Stimulated activated CD8-positive, alpha-beta memory T cell treated with anti-CD3 and anti-CD28 coated beads, Interleukin-2, amount 100 ng/mL, for 1 hour (primary cell): ENCODE data around the gene FUS.

ENCODE experiments used
- DNase-seq, 2 donors: peaks; one replicate each; pipeline ENCODE4 v3.0.0-alpha.2; 2020; ENCODE audit warnings: low read depth in 2 of 2

The FUS gene

DNA sequence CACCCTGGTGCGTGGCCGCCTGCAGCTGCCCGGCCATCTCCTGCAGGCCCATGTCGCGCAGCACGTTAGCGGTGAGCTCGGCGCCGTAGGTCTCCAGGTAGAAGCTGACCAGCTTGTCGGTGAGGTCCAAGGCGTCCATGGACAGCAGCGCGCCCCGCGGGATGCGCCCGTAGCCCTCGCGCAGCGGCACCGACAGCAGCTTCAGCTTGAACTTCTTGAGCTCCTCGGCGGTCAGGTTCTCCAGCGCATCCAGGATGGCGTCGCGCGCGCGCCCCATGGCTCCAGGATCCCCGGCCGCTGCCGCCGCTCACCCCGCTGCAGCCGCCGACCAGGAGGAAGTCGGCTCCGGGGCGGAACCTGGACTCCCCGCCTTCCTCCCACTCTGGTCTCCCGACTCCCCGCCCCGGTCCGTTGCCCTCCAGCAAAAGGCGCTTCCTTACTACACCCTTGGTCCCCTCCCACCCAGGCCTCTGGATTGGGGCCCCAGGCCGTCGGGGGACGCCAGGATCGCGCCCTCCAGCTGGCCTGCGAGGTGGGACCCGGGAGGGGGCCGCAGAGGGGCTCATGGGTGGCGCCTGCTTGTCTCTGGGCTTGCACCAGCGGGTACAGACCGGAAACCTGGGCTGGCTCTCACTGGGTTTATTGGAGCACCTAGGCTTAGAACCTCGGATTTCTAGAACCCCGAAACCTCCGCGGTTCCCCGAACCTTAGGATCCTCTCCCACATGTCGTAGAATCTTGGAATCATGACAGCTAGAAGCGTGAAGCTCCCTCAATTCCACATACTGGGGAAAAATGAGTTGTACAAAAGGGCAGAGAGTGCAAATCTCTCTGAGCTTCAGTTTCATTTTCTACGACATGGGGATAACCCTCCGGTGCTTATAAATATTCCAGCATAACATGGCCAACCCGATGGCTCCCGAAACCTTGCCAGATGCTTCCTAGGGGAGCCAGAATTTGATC, 22.8 kb downstream of the FUS start, which contains the start of gene PYCARD:
Gene PYCARD, minus strand, starts transcription at position 347 of the 962 bp plus-strand sequence. Its CDS starts 70 bp downstream, at position 277.
- no peak for DNase-seq

DNA sequence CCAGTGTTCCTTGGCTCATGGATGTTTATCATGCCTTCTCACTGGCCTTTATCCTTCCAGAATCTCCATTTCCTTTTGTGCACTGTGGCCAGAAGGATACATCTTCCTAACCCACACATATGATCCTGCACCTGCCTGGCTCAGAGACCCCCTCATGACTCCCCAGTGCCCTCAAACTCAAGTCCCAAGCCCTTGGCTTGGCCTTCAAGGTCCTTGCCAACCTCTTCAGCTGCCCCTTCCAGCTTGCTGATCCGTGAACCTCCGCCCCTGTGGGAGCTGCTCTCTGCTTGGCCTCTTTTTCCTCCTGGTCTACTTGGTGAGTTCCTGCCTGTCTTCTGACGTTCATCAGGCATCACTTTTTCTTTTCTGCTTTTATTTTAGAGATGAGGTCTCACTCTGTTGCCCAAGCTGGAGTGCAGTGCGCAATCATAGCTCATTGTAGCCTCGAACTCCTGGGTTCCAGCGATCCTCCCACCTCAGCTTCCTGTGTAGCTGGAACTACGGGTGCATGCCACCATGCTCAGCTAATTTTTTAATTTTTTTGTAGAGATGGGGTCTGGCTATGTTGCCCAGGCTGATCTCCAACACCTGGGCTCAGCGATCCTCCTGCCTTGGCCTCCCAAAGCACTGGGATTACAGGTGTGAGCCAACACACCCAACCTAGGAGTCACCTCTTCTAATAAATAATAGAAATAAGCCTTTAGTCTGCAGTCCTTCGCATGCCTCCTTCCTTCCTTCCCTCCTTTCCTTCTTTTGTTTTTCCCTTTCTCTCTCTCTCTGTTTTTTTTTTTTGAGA, 25.1 kb downstream of the FUS start:
- DNase-seq = no peak

DNA sequence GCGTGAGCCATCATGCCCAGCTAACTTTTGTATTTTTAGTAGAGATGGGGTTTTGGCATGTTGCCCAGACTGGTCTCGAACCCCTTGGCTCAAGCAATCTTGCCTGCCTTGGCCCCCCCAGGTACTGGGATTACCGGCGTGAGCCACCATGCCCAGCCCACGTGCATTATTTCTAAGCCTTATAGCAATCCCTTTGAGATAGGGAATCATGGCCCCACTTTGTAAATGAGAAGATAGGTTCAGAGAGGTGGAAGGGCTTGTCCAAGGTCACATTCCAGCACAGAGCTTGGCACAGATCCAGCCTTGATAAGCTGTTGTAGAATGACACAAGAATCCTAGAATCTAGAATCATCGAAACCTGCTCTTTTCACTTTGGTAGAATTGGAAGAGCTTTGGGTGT, 26.8 kb downstream of the FUS start:
- DNase-seq = no peak

DNA sequence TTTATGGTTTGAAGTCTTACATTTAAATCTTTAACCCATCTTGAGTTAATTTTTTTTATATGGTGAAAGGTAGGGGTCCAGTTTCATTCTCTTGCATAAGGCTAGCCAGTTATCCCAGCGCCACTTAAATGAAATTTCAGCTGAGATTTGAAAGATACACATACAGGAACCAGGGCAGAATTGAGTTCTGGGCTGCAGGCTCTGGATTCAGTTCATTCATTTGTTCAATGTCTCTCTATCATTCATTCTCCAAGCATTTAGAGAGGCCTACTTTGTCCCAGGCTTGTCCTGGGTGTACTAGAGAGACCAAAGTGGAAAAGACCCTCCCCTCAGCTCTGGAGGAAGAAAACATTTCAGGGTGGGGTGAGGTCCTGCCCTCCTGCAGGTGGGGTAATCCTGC, 33.4 kb downstream of the FUS start:
- no peak for DNase-seq

DNA sequence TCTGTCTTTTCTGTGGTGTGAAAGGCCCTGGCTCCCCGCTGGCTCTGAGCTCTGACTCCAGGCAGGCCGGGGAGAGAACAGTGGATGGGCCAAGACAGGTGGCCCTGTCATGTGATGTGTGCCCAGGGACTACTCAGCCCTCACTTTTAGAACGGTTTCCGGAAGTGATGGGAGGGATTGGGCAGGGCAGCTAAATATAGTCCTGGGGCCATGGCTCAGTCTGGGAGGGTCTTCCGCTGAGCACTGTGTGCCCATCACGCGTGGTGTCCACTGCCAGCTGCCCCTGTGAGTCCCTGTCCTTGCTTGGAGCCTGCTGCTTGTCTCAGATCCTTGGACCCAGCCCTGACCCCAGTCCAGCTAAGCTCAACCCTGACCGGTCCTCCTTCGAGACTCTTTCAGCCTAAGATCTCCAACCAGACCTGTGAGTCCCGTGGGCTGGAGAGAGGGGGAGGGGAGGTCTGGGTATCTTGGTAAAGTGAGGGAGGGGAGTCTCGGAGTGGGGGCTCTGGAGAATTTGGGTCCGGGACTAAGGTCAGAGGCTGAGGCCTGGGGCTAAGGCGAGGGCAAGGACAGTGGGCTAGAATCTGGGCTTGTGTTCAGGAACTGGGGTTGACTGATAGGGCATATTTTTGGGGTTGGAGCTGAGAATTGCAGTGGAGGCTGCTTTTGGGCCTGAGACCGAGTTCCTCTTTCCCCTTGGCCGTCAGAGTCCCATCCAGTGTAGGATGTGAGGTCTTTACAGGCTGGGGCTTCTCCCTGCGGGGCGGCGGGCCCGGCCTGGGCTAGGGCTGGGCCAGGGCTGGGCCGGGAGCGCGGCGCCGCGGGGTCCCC, 34.2 kb downstream of the FUS start, which contains the start of gene TRIM72:
Gene TRIM72, plus strand, starts transcription at position 243 of the 831 bp plus-strand sequence. CDS start 620 bp downstream, outside the sequence.
- DNase-seq = no peak

DNA sequence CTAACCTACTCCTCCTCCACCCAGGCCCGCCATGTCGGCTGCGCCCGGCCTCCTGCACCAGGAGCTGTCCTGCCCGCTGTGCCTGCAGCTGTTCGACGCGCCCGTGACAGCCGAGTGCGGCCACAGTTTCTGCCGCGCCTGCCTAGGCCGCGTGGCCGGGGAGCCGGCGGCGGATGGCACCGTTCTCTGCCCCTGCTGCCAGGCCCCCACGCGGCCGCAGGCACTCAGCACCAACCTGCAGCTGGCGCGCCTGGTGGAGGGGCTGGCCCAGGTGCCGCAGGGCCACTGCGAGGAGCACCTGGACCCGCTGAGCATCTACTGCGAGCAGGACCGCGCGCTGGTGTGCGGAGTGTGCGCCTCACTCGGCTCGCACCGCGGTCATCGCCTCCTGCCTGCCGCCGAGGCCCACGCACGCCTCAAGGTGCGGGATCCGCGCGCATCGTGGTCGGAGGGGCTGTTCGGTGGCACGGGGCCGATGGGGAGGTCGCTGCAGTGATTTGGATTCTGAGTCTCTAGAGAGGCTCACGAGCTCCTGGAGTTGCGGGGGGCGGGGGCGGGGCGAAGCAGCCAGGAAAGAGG, 34.9 kb downstream of the FUS start:
- no peak for DNase-seq

DNA sequence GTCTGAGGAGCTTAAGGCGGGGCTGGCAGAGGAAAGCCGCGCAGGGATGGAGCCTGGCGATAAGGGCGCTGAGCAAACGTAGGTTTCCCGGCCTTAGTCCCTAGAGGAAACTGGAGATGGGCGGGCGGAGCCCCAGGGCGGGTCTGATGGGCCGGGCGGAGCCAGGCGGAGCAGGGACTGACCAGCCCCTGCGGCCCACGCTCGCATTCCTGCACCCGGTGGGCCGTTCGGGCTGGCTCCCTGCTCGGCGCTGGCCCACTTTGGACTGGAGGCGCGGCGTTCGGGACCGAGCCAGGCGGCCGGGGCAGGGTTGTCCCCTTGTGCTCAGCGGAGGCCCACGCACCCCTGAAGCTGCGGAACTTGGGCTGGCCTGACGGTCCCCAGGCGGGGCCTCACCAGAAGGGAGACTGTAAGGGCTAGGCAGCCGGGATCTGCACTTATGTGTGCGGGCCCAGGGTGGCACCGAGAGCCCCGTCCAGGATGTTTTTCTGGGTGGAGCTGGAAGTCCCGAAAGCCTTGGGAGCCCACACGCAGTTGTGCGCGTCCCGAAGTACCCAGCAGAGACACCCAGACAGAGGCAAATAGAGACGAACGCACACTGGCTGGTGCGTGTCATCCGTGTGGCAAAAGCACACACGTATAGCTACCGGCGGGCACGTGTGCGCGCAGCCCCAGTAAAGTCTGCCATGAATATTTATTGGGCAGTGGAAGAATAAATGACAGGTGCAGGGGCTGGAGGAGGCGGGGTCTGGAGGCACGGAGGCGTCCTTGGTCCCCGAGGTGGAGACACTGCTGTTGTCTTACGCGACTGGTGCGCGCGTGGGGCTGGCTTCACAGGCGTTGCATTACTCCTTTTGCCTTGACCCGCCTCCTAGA, 35.6 kb downstream of the FUS start:
- DNase-seq = no peak

DNA sequence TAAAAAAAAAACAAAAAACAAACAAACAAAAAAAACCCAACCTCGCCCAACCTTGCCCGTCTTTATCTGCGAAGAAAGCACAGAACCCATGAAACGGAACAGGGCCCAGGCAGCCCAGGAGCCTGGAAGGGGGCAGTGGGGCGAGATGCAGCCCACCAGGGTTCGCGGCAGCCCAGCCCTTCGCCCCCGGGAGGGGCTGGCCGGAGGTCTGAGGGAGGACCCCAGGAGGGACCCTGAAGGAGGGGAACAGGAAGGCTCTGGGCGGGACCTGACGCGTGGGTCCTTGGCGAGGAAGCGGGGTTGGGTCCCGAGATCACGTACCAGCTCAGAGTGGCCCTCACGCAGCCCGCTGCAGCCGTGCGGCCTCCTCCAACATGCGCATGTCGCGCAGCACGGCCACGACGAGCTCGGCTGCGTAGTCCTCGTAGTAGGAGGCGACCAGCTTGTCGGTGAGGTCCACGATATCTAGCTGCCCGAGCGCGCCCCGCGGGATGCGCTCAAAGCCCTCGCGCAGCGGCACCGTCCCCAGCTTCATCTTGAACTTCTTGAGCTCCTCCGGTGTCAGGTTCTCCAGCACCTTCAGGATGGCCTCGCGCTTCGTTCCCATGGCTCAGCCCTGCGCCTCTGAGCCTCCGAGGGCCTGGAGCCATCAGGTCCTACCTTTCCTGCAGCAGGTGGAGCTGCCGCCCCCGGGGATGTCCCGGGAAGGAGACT, 36.6 kb downstream of the FUS start, which contains the start of gene PYDC1:
Gene PYDC1, minus strand, starts transcription at position 714 of the 714 bp plus-strand sequence. Its CDS starts 107 bp downstream, at position 607.
- DNase-seq = no peak

DNA sequence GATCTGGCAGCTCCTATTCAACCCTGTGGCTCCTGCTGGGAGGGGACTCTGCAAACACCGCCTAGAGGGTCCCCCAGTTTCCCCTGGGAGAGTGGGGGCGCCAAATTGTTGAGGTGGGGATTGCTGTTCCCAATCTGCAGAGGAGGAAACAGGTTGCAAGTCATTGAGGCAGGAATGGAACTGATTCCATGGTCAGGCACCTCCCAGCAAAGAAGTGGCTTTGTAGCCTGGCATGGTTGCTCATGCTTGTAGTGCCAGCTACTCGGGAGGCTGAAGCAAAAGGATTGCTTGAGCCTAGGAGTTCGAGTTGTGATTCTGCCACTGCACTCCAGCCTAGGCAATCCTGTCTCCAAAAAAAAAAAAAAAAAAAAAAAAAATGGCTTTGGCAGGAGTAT, 37.2 kb downstream of the FUS start:
- DNase-seq = no peak

DNA sequence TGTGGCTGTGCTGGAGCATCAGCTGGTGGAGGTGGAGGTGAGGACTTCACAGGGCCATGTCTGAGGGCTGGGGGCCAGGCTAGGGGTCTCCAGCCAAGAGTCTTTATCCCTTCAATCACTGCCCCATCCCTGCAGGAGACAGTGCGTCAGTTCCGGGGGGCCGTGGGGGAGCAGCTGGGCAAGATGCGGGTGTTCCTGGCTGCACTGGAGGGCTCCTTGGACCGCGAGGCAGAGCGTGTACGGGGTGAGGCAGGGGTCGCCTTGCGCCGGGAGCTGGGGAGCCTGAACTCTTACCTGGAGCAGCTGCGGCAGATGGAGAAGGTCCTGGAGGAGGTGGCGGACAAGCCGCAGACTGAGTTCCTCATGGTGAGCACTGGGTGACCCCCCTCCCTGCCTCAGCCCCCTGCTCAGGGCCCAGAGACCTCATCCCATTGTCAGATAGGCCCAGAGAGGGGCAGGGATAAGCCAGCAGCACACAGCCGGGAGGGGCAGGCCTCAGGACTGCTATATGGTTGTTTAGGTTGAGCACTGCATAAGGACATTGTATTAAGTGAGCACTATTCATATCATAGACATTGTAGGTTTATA, 39.3 kb downstream of the FUS start:
- no peak for DNase-seq

DNA sequence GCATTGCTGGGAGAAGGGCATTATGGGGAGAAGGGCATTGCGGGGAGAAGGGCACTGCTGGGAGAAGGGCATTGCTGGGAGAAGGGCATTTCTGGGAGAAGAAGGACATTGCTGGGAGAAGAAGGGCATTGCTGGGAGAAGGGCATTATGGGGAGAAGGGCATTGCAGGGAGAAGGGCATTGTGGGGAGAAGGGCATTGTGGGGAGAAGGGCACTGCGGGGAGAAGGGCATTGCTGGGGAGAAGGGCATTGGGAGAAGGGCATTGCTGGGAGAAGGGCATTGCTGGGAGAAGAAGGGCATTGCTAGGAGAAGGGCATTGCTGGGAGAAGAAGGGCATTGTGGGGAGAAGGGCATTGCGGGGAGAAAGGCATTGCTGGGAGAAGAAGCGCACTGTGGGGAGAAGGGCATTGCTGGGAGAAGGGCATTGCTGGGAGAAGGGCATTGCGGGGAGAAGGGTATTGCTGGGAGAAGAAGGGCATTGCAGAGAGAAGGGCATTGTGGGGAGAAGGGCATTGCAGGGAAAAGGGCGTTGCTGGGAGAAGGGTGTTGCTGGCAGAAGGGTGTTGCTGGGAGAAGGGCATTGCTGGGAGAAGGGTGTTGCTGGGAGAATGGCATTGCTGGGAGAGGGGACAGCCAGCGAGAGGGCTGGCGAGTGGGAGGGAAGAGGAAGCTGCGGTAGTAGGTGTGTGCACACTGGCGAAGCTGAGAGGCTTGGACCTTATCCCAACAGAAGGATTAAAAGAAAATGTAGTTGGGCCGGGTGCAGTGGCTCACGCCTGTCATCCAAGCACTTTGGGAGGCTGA, 41.6 kb downstream of the FUS start:
- DNase-seq = no peak

DNA sequence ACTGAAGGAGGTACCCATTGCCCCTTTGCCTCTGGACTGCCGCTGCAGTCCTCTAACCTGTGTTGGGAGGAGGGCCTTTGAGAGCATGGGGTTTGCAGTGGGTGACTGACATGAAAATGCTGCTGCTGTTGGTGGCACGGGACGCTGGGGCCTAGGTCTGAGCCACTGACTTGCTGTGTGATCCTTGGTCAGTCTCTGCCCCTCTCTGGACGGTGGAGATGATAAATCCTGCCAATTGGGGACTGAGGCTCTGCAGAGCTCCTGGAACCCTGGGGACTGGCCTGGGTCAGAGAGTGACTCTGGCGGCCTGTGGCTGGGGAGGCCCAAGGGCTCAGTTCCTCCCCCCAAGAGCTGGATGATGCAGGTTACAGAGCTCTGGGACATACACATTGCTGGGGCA, 43.1 kb downstream of the FUS start:
- DNase-seq = no peak

DNA sequence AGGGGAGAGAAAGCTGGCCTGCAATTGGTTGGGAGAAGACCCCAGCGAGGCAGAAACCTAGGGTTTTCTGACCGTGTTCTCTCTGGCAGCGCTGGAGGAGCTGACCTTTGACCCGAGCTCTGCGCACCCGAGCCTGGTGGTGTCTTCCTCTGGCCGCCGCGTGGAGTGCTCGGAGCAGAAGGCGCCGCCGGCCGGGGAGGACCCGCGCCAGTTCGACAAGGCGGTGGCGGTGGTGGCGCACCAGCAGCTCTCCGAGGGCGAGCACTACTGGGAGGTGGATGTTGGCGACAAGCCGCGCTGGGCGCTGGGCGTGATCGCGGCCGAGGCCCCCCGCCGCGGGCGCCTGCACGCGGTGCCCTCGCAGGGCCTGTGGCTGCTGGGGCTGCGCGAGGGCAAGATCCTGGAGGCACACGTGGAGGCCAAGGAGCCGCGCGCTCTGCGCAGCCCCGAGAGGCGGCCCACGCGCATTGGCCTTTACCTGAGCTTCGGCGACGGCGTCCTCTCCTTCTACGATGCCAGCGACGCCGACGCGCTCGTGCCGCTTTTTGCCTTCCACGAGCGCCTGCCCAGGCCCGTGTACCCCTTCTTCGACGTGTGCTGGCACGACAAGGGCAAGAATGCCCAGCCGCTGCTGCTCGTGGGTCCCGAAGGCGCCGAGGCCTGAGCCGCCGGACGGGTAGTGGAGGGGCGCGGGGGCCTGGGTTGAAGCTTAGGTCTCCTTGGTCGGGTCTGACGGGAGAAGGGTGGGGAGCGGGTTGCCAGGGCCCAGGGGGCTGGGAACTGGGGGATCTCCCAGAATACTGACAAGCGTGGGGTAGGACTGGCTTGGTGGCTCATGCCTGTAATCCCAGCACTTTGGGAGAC, 44.4 kb downstream of the FUS start:
- DNase-seq = no peak

DNA sequence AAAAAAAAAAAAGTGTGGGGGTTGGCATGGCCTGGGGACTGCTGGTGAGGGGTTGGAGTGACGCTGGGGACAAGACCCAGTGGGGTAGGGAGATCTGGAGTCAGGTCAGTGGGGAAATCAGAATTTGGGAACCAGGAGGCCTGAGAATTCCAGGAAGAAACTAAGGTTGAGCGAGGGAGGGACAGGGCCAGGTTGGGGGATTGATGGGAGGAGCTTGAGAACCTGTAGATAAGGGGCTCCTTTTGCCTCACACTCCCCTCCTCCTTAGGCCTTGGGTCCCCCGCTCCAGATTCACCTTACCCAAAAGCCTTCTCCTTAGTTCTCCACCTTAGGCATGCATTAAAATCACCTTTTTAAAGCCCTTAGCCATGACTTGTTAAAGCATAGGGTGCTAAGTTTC, 45.3 kb downstream of the FUS start:
- DNase-seq = no peak

DNA sequence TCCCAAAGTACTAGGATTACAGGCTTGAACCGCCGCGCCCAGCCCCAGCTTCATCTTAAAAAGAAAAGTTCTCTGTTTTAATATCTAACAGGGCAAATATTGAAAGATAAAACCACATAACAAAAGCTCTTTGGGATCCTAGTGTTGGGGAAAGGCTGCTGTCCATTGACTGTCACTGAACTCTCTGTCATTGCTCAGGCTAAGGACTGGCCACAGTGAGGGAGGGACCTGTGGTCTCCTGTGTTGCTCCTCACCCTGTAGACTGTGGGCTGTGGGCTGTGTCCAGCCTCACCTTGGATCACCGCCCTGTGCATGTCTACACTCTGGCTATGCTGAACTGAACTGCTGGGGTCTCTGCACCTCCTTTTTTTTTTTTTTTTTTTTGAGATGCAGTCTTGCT, 48.3 kb downstream of the FUS start:
- no peak for DNase-seq

DNA sequence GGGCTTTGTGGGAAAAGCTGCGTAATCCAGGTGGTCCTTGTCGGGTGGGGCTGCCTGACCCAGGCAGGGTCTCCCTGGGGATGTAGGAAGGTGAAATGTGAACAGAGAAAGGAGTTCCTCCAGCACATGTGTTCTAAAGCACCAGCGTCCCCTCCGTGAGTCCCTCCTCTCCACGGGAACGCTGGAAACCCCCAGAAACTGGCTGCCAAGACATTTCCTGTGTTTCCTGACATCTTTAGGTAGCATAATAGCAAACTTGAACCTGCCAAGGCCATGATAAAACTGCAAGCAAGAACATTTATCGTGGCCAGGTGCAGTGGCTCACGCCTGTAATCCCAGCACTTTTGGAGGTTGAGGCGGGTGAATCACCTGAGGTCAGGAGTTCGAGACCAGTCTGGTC, 49.6 kb downstream of the FUS start:
- no peak for DNase-seq

DNA sequence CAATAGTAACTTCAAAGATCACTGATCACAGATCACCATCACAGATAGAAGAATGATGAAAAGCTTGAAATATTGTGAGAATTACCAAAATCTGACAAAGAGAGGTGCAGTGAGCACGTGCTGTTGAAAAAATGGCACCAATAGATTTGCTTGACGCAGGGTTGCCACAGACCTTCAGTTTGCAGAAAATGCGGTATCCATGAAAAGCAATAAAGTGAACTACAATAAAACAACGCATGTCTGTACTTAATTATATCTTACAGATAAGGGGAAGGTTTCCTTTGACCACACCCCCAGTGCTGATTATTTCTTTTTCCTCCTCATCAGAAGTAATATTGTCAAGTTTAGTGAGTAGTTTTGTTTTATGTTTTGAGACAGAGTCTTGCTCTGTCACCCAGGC, 58.1 kb downstream of the FUS start:
- DNase-seq = no peak
